Coronary artery (tissue), 2 donors: ENCODE data around the gene ZNF451.
A peak's percentile ranks its signal among the peaks of the same experiment; 100 is the strongest.

ENCODE experiments used
- DNase-seq: peaks from one replicate; pipeline ENCODE4 v3.0.0-alpha.2; 2017; ENCODE audit warnings: low spot score
- H3K27ac ChIP-seq, 2 donors: fragments of 200-600 bp; sonication (generic); one replicate each; pipeline ENCODE4 v1.5.1; 2016 to 2019
- H3K4me3 ChIP-seq: fragments of 200-600 bp; sonication (generic); 2 replicates; pipeline ENCODE4 v1.5.1; 2016; ENCODE audit warnings: mild to moderate bottlenecking, moderate library complexity
- TF ChIP-seq, protein P1 (sequence below): fragments of 200-600 bp; sonication (generic); IDR thresholded peaks from one replicate; pipeline ENCODE4 v1.5.1; 2019; ENCODE audit warnings: antibody characterized with exemption

The ZNF451 gene

DNA sequence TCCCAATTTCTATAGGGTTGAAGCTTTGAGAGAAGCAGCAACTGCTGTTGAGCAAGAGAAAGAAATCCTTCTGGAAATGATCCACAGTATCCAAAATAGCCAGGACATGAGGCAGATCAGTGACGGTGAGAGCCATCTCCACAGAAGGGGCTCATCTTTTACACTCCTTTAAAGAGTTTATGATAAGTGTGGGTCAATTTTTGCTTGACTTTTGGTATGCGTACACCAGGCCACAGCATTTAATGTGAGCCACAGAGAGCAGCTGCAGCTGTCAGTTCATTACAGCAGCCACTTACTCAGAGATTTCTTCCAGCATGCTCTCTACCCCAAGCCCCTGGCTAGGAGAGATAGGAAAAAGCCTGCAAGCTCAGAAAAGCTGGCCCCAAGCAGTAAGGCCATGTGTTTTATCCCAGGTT, 92.0 kb downstream of the ZNF451 start:
- TF ChIP-seq, protein P1, sequence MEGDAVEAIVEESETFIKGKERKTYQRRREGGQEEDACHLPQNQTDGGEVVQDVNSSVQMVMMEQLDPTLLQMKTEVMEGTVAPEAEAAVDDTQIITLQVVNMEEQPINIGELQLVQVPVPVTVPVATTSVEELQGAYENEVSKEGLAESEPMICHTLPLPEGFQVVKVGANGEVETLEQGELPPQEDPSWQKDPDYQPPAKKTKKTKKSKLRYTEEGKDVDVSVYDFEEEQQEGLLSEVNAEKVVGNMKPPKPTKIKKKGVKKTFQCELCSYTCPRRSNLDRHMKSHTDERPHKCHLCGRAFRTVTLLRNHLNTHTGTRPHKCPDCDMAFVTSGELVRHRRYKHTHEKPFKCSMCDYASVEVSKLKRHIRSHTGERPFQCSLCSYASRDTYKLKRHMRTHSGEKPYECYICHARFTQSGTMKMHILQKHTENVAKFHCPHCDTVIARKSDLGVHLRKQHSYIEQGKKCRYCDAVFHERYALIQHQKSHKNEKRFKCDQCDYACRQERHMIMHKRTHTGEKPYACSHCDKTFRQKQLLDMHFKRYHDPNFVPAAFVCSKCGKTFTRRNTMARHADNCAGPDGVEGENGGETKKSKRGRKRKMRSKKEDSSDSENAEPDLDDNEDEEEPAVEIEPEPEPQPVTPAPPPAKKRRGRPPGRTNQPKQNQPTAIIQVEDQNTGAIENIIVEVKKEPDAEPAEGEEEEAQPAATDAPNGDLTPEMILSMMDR = no peak
- Histone ChIP-seq H3K4me3 (no peak overlapping the region), H3K27ac (peak overlapping the region in 1 of 2 donors; percentile 18)
- DNase-seq = no peak

DNA sequence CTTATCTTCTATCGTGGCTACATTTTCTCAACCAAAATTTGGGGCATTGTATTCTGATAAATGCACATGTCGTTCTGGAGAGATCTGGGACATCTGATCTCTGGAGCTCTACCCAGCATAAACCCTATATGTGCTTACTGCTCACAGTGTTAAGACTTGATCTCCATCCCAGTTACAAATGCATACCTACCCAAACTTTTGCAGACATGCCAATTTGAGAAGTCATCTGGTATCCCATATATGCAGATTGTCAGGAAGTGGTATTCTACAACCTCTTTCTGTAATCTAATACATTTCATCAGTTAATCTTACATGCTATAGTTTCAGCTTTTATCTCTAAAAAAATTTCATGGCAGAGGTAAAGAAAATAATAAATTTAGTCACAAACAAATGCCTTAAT, 93.3 kb downstream of the ZNF451 start:
- H3K4me3 ChIP-seq = no peak overlapping the region
- TF ChIP-seq, protein P1 = no peak
- no peak overlapping the region for H3K27ac ChIP-seq
- DNase-seq = no peak

DNA sequence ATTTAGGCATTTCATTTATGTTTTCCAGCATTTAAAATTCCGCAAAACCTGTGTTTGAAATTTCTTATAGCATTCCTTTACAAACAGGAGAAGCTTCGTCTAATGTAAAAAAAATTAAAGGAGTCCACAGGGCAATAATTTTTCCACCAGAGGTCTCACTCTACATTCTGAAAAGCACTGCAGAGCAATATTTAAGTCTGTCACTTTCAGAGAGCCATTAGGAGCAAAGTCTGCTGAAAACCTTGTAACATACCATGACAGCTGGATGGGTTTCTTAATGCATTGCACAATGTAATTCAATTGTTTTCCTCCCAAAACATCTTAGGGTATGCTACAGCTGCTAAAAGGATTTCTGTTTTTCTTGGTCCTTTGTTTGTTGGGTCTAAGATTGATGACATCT, 100.2 kb downstream of the ZNF451 start:
- Histone ChIP-seq H3K4me3 (no peak overlapping the region), H3K27ac (no peak overlapping the region)
- TF ChIP-seq, protein P1 = no peak
- DNase-seq = no peak

DNA sequence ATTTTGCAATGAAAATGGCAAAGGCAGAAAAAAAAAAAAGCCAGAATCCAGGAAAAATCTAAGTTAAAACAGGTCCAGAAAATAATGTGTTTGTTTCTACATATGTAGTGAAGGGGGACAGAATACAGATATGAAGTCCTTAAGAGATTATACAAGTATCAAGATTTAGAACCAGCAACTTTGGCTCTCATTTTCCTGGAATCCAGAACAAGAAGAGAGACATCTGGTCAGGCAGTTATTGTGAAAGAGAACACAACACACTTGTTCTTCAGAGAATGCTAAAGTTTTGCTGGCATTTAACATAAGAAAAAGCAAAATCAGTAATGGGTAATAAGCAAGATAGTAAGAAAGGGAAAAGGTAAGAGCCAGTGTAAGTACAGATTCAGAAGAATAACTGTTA, 103.2 kb downstream of the ZNF451 start:
- TF ChIP-seq, protein P1 = no peak
- H3K4me3 ChIP-seq = no peak overlapping the region
- no peak overlapping the region for H3K27ac ChIP-seq
- DNase-seq = no peak

DNA sequence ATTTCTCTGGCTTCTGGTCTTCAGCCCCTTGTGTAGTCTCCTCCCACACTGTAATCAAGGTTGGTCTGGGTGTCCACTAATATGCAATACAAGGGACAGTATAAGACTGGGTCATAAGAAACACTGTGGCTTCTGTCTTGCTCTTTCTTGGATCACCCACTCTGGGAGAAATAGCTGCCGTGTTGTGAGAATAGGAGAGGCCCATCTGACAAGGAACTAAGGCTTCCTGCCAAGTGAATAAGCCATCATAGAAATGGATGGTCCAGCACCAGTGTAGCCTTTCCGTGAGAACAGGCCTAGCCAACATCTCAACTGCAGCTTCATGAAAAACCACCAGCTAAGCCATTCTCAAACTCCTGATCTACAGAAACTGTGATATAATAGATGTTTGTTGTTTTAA, 105.5 kb downstream of the ZNF451 start:
- no peak for DNase-seq
- H3K27ac ChIP-seq = no peak overlapping the region
- TF ChIP-seq, protein P1 = no peak
- H3K4me3 ChIP-seq = no peak overlapping the region

DNA sequence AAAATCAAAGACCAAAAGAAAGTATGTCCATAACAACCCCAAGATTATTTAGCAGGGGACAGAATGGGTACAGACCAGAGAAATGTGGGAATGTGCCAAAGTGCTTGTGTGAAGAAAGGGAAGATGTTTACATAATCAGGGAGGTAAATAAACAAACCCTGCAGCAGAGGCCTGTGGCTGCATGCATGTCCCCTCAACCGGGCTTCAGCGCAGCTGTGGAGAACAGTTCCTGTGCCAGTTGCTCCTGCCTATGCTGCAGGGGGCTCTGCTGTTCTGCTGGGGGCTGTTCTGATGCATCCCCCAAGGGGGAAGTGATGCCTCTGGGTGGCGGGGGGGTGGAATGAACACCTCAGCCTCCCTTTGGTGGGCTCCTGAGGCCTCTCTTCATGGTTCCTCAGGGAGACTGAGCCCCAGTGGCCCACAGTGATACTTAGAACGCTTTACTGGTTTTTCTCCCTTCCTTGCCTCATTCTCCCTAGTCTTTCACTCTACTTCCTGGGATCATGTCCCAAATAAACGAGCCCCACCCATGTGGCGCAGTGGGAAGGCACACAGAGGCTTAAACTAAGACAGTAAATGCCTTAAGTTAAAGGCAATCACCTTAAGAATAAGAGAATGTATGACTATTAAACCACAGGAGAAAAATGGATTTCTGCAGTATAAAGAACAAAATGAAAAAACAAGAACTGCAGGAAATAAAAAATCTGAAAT, 109.1 kb downstream of the ZNF451 start:
- no peak for DNase-seq
- TF ChIP-seq, protein P1 = no peak

DNA sequence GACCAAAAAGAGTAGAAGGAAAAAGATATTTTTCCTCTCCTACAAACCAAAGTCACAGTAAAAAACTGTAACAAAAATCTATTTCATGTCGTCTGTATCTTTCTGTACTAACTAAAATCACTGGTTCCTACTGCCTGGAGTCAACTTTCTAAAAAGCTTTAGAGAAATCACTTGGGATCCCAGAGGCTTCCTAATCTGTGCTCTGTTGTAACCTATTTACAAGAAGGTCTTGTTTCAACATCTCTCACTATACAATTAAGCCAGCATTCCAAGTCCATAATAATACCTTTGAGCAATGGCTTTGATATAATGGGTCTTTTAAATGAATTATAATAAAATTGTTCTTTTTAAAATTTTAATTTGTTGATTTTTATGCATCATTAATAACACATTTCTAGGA, 111.7 kb downstream of the ZNF451 start:
- Histone ChIP-seq H3K27ac (no peak overlapping the region), H3K4me3 (no peak overlapping the region)
- TF ChIP-seq, protein P1 = no peak
- DNase-seq = no peak

More for the DNA sequence above, 109.1 kb downstream of the ZNF451 start:
- Histone ChIP-seq H3K27ac (peak overlapping the region in 1 of 2 donors; percentile 65), H3K4me3 (no peak overlapping the region)
